ENCODE results near the gene SYP. TPM values are rescaled to one million over a fixed set of nuclear protein-coding genes. Genes with fewer than 3 reads are reported as not detected.

SYP gene
- total RNA-seq, 1 donor from 2014 or later: 3.8 TPM

DNA sequence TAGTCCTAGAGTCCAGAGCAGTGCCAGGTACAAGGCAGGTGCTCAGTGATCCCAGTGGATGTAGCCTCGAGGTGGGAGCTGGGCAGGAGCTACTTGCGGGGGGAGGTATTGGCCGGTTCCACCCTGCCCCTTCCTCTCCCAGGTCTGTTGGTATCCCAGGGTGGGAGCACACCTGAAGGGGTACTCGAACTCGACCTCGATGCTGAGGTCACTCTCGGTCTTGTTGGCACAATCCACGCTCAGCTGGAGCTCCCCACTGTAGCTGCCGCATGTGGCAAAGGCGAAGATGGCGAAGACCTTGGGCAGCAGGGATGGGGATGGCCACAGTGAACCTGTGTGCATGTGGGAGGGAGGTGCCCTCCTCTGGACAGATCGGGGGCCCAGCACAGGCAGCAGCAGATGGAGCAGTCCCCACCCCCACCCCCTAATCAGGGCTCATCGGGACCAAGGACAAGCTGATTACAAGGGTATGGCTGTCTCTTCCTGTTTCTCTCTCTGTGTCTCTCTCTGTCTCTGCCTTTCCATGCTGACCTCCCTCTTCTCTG, 2.4 kb downstream of the SYP start:
- intact Hi-C loops (cut with micrococcal nuclease): no loop called here
- H3K9me3 Mint-ChIP-seq: no peaks in the 10 kb centered on the region
- DNase-seq (ENCODE audit: low spot score): no peak
- no peak overlapping the region for H3K4me3 Mint-ChIP-seq (ENCODE audit: low read depth)
- no peaks in the 10 kb centered on the region for H3K27me3 Mint-ChIP-seq (ENCODE audit: low read depth)
- peaks cover 25% of the 10 kb centered on the region for H3K4me1 Mint-ChIP-seq (ENCODE audit: low read depth)
- H3K27ac Mint-ChIP-seq: no peak overlapping the region
- no peaks in the 10 kb centered on the region for H3K36me3 Mint-ChIP-seq (ENCODE audit: low read depth)

- H3K27ac Mint-ChIP-seq: peak overlapping the region; percentile 57
- H3K4me3 Mint-ChIP-seq (ENCODE audit: low read depth): no peak overlapping the region
- H3K36me3 Mint-ChIP-seq (ENCODE audit: low read depth): peaks cover 3% of the 10 kb centered on the region
- intact Hi-C loops (cut with micrococcal nuclease): loop anchor here (2.0 to 5.0 kb wide), 3 partner anchors 36 to 561 kb away; partner anchors contain the start of gene CCDC22
- no peaks in the 10 kb centered on the region for H3K27me3 Mint-ChIP-seq (ENCODE audit: low read depth)
- no peaks in the 10 kb centered on the region for H3K9me3 Mint-ChIP-seq
- H3K4me1 Mint-ChIP-seq (ENCODE audit: low read depth): peaks cover 30% of the 10 kb centered on the region
- no peak for DNase-seq (ENCODE audit: low spot score)
Measured at GRCh38 chrX:49193542-49193964, 6.4 kb downstream of the SYP start.

DNA sequence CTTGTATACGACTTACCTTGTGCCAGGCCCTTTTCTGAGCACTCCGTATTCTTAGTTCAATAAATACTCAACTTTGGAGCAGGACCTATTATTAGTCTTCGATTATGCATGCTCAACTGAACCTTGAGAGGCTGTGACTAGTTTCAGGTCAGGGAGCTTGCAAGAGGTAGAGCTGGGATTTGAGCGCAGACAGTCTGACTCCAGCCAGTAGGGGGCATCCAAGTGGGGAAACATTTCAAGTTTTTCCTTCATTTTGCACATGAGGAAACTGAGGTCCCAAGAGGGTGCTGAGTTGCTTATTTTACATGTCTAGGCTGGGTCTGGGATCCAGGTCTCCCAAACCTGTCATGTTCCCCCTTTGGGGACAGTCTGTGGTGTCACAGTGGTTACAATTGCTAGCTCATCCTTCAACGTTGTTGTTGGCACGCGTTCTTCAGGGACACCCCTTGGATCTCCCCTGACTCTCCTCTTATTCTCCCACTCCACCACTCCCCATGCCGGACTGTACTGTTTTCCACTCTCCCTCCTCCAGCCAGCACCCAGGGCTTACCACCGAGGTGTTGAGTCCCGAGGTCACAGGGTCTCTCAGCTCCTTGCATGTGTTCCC, 7.2 kb downstream of the SYP start:
- H3K27me3 Mint-ChIP-seq (ENCODE audit: low read depth): no peaks in the 10 kb centered on the region
- H3K9me3 Mint-ChIP-seq: no peaks in the 10 kb centered on the region
- peak overlapping the region; percentile 57 for H3K27ac Mint-ChIP-seq
- peaks cover 29% of the 10 kb centered on the region for H3K4me1 Mint-ChIP-seq (ENCODE audit: low read depth)
- H3K4me3 Mint-ChIP-seq (ENCODE audit: low read depth): peak overlapping the region; percentile 21
- peak; percentile 20 for DNase-seq (ENCODE audit: low spot score)
- peaks cover 3% of the 10 kb centered on the region for H3K36me3 Mint-ChIP-seq (ENCODE audit: low read depth)
- intact Hi-C loops (cut with micrococcal nuclease): loop anchor here (2.0 to 5.0 kb wide), 3 partner anchors 36 to 562 kb away; partner anchors contain the start of gene CCDC22

GRCh38 chrX:49191574-49192011, 8.4 kb downstream of the SYP start:
- no peaks in the 10 kb centered on the region for H3K9me3 Mint-ChIP-seq
- H3K27me3 Mint-ChIP-seq (ENCODE audit: low read depth): no peaks in the 10 kb centered on the region
- H3K36me3 Mint-ChIP-seq (ENCODE audit: low read depth): peaks cover 3% of the 10 kb centered on the region
- intact Hi-C loops (cut with micrococcal nuclease): loop anchor here (2.0 to 5.0 kb wide), 4 partner anchors 34 to 563 kb away; partner anchors contain the start of genes CCDC22 and PPP1R3F
- peaks cover 29% of the 10 kb centered on the region for H3K4me1 Mint-ChIP-seq (ENCODE audit: low read depth)
- H3K4me3 Mint-ChIP-seq (ENCODE audit: low read depth): peak overlapping the region; percentile 96
- H3K27ac Mint-ChIP-seq: peak overlapping the region; percentile 93
- DNase-seq (ENCODE audit: low spot score): no peak

GRCh38 chrX:49190821-49191573, 9.0 kb downstream of the SYP start:
- peak; percentile 87 for DNase-seq (ENCODE audit: low spot score)
- H3K4me3 Mint-ChIP-seq (ENCODE audit: low read depth): peak overlapping the region; percentile 96
- H3K36me3 Mint-ChIP-seq (ENCODE audit: low read depth): peaks cover 3% of the 10 kb centered on the region
- H3K4me1 Mint-ChIP-seq (ENCODE audit: low read depth): peaks cover 31% of the 10 kb centered on the region
- H3K9me3 Mint-ChIP-seq: no peaks in the 10 kb centered on the region
- intact Hi-C loops (cut with micrococcal nuclease): loop anchor here (2.0 to 5.0 kb wide), 3 partner anchors 34 to 78 kb away; partner anchors contain the start of genes CCDC22 and PPP1R3F
- H3K27me3 Mint-ChIP-seq (ENCODE audit: low read depth): no peaks in the 10 kb centered on the region
- H3K27ac Mint-ChIP-seq: peak overlapping the region; percentile 93

DNA sequence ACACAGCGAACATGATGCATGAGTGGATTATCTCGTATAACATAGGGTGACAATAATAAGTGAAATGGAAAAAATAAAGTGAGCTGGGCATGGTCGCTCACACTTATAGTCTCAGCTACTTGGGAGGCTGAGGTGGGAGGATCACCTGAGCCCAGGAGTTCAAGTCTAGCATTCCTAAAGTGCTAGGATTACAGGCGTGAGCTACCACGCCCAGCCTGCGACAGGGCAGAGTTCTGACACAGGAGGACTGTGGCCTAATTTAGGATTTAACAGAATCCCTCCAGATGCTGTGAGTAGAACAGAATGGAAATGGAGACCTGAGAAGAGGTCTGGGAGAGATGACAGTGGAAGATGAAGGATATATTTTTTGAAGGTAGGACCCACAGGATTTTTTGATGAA, 10.4 kb downstream of the SYP start:
- no peak for DNase-seq (ENCODE audit: low spot score)
- Mint-ChIP-seq H3K27ac (peak overlapping the region; percentile 53), H3K9me3 (no peaks in the 10 kb centered on the region), H3K4me3 (ENCODE audit: low read depth) (peak overlapping the region; percentile 96), H3K36me3 (ENCODE audit: low read depth) (peaks cover 3% of the 10 kb centered on the region), H3K4me1 (ENCODE audit: low read depth) (peaks cover 35% of the 10 kb centered on the region), H3K27me3 (ENCODE audit: low read depth) (no peaks in the 10 kb centered on the region)
- intact Hi-C loops (cut with micrococcal nuclease): loop anchor here (2.0 to 5.0 kb wide), 3 partner anchors 32 to 79 kb away; partner anchors contain the start of genes CCDC22 and PPP1R3F

- H3K36me3 Mint-ChIP-seq (ENCODE audit: low read depth): peaks cover 10% of the 10 kb centered on the region
- no peaks in the 10 kb centered on the region for H3K9me3 Mint-ChIP-seq
- no peak for DNase-seq (ENCODE audit: low spot score)
- intact Hi-C loops (cut with micrococcal nuclease): no loop called here
- no peak overlapping the region for H3K27ac Mint-ChIP-seq
- no peak overlapping the region for H3K4me3 Mint-ChIP-seq (ENCODE audit: low read depth)
- peaks cover 33% of the 10 kb centered on the region for H3K4me1 Mint-ChIP-seq (ENCODE audit: low read depth)
- no peaks in the 10 kb centered on the region for H3K27me3 Mint-ChIP-seq (ENCODE audit: low read depth)
Measured at GRCh38 chrX:49188468-49189076, 11.4 kb downstream of the SYP start.

GRCh38 chrX:49187526-49187925, 12.5 kb downstream of the SYP start:
- H3K36me3 Mint-ChIP-seq (ENCODE audit: low read depth): peaks cover 15% of the 10 kb centered on the region
- no peak overlapping the region for H3K27ac Mint-ChIP-seq
- H3K9me3 Mint-ChIP-seq: no peaks in the 10 kb centered on the region
- H3K4me3 Mint-ChIP-seq (ENCODE audit: low read depth): no peak overlapping the region
- H3K27me3 Mint-ChIP-seq (ENCODE audit: low read depth): no peaks in the 10 kb centered on the region
- peaks cover 24% of the 10 kb centered on the region for H3K4me1 Mint-ChIP-seq (ENCODE audit: low read depth)
- DNase-seq (ENCODE audit: low spot score): no peak
- intact Hi-C loops (cut with micrococcal nuclease): loop anchor here (2.0 kb wide), 1 partner anchor 15 kb away; no protein-coding TSS in a partner anchor

DNA sequence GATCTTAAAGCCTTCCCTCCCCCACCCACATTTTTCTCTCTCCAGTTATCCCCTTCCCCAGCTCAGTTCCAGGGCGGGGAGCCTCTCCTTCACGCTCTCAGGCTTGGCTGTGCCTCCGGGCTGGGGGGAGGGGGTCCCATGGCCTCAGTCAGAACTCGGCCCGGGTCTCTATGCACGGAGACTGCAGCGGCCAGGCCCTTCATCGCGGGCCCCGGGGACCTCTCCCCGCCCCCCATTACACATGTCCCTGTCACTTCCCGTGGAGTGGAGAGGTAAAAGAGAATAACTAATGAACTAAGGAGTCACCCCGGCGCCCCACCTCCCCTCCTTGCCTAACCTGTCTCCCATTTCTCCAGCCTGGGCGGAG, 13.0 kb downstream of the SYP start:
- Mint-ChIP-seq H3K9me3 (no peaks in the 10 kb centered on the region), H3K4me3 (ENCODE audit: low read depth) (peak overlapping the region; percentile 86), H3K36me3 (ENCODE audit: low read depth) (peaks cover 20% of the 10 kb centered on the region), H3K4me1 (ENCODE audit: low read depth) (peaks cover 21% of the 10 kb centered on the region), H3K27me3 (ENCODE audit: low read depth) (no peaks in the 10 kb centered on the region), H3K27ac (no peak overlapping the region)
- no peak for DNase-seq (ENCODE audit: low spot score)
- intact Hi-C loops (cut with micrococcal nuclease): loop anchor here (2.0 kb wide), 1 partner anchor 14 kb away; no protein-coding TSS in a partner anchor

GRCh38 chrX:49186125-49187027, 13.6 kb downstream of the SYP start, which contains the start of gene PRICKLE3:
Gene PRICKLE3, minus strand, starts transcription at chrX:49186373. Its CDS starts 76 bp downstream, at chrX:49186297.
- Mint-ChIP-seq H3K4me3 (ENCODE audit: low read depth) (peak within 1 kb of the TSS; percentile 86), H3K27me3 (ENCODE audit: low read depth) (no peaks in the 10 kb centered on the region), H3K4me1 (ENCODE audit: low read depth) (peaks cover 21% of the 10 kb centered on the region), H3K36me3 (ENCODE audit: low read depth) (peaks cover 20% of the 10 kb centered on the region), H3K27ac (peak within 1 kb of the TSS; percentile 83), H3K9me3 (no peaks in the 10 kb centered on the region)
- intact Hi-C loops (cut with micrococcal nuclease): loop anchor here (2.0 kb wide), 1 partner anchor 14 kb away; no protein-coding TSS in a partner anchor
- DNase-seq (ENCODE audit: low spot score): peak; percentile 61

- Mint-ChIP-seq H3K27ac (peak overlapping the region; percentile 83), H3K36me3 (ENCODE audit: low read depth) (peaks cover 30% of the 10 kb centered on the region), H3K27me3 (ENCODE audit: low read depth) (no peaks in the 10 kb centered on the region), H3K4me1 (ENCODE audit: low read depth) (peaks cover 18% of the 10 kb centered on the region), H3K4me3 (ENCODE audit: low read depth) (peak overlapping the region; percentile 86), H3K9me3 (no peaks in the 10 kb centered on the region)
- DNase-seq (ENCODE audit: low spot score): peak; percentile 15
- intact Hi-C loops (cut with micrococcal nuclease): no loop called here
Measured at GRCh38 chrX:49184294-49185281, 15.4 kb downstream of the SYP start.
